GM21528 (cell line): Measurements from ENCODE around the gene ZNF423.

Source experiments
- ATAC-seq: cut with Tn5 transposase; IDR thresholded peaks from one replicate; pipeline ENCODE4 v1.9.1; 2021; ENCODE audit warnings: mild to moderate bottlenecking, moderate library complexity; ENCODE audit not compliant: unreplicated experiment, low FRiP score

Gene ZNF423

DNA sequence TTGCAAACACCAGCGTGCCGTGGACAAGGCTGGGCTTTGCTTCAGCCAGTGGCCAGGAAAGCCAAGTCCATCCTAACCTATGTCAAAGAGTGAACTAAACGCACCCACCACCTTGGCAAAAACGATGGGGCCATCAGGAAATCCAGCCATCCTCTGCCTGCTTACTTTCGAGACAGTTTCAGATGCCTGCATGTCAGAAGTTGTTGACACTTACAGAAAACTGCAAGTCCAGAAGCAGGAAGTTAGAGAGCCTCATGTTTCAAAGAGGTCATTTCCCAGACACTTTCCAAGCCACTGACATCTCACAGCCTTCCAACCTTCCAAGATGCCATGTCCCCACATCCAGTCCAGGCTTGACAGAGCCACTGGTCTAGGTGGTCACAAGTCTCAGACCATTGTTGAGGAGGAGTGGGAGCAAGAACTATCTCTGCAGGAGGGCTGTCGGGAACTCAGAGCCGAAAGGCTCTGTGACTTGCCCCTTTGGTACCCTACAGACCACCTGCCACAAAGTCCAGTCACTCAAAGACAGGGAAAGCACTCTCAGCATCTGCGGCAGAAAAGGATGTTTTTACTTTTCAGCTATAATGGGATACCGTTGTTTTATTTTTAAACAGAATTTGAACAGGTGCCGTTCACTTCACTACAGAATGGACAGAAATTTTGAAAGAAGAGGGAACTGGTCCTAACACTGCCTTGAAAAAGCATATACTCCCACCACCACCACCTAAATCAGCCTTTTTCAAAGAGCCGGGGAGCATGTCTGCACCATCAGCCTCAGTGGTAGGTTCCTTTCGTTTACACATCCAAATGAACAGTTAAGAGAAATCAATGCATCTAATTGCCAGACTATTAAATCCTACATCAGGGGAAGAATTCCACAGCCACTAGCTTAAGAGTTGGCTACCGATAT, 5.1 kb downstream of the ZNF423 start:
- ATAC-seq, result no peak

DNA sequence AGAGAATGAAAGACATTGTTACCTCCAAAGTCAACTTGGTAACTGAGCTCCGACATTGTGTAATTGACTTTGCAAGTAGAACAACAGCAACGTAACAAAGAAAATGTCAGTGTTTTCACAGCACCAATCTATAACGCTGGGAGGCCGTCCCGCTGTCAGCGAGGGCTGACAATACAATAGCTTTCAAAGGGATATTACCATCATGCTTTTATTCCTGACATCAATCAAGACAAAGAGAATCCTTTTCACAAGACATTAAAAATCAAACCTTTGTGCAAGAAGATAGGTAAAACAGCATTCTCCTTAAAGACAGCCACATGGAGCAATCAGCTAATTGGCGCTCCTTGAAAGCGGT, 6.2 kb downstream of the ZNF423 start:
- no peak for ATAC-seq

DNA sequence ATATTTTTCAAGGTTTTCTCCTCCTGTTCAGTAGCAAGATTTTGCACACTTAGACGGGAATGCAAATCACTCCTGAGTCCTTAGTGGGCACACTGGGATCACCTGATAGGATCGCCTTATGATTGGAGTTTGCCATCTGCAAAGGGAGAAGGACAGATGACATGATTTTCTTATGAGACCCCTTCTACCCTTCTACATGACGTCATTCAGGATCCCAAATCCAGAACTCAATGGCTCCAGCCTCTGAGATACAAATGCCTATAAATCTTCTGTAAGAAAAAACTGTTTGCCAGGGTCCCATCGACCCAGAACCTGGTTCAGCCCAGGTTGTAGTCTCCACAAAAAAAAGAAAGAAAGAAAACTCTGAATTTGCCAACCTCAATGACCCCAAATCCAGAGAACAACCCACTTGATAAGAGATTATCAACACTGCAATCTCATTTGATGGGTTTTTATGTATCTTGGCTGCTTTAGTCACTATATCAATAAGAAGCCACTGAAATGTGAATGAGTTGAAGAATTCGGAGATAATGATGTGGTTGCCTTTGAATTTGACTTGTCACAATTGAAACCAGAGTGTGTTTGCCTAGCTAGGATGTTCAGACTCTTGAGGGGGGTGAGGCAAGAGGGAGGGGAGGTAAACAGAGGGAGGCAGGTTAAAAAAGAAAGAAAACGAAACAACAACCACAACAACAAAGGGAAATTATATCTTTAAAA, 6.7 kb downstream of the ZNF423 start:
- ATAC-seq, result no peak

DNA sequence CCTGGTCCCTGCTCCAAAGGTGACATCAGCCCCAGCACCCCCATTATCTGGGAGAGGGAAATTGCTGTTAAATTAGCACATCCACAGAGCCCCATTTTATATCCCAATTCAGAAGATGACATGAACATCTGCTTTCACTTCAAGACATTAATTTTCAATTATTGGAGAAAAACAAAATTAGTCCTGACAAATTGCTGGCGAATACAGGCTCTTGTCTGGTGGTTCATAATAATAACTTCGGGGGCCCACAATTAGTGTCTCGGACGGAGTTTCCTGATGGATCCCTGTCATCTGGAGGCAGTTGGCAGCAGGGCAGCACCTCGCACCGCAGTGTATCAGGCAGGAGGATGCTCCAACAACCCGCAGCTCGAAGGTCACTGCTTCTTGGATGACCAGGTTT, 7.4 kb downstream of the ZNF423 start:
- no peak for ATAC-seq

DNA sequence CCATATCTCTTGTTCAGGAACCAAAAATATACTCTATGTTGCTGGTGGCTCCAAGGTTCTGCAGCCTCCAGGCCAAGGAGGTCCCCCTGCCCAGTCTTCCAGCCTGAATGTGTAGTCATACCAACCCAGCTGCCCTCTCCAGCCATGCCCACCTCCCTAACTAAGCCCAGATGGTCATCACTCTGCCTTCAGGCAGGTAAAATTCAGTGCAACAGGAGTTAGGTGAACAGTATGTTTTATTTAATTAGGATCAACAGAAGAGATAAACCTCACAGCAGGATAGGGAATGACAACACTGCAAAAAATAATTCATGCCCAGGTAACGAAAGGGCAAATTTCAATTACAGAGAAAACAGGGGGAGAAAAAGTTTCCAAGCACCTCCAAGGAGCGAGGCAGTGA, 9.1 kb downstream of the ZNF423 start:
- ATAC-seq, result no peak

DNA sequence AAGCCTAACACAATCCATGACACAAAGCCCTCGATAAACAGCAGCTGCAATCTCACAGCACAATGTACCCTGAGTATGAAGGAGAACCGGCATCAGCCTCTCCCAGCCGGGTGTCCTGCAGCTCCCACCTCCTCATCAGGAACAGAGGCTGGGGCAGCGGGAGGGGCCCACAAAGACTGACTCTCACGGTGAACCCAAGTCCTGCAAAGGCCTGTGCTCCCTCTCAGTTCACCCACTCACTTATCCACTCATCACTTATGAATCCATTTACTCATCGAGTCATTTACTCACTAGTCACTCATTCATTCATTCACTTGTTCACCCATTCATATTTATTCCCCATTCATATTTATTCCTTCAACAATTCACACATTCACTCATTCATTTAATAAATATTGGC, 11.6 kb downstream of the ZNF423 start:
- no peak for ATAC-seq

DNA sequence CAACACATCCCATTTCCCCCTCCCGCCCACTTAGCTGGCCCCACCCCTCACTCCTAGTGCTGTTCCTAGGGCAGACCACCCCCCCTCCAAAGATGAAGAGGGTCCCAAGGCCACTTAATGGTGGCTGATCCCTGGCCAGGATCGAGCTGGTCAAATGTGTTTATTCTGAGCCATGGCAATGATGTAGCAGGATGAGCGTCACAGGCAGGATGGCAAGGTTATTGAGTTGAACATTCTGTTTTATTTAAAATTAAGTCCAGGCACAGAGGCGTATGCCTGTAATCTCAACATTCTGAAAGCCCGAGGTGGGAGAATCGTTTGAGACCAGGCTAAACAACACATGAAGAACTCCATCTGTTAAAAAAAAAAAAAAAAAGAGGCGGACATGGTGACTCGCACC, 12.2 kb downstream of the ZNF423 start:
- no peak for ATAC-seq

DNA sequence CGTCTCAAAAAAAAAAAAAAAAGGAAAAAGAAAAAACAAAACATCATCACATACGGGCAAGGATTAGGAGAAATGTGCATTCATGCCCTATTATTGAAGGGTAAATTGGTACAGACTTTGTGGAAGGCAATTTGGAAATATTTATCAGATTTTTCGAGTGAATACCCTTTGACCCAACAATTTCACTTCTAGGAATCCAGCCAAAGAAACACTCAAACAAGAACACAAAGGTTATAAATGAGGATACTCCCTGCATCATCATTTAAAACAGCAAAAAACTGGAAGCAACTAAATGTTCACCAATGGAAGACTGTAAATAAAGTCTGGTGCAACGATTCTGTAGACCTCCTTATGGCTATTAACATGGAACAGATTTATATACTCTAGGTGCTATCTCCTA, 12.9 kb downstream of the ZNF423 start:
- ATAC-seq, result no peak

DNA sequence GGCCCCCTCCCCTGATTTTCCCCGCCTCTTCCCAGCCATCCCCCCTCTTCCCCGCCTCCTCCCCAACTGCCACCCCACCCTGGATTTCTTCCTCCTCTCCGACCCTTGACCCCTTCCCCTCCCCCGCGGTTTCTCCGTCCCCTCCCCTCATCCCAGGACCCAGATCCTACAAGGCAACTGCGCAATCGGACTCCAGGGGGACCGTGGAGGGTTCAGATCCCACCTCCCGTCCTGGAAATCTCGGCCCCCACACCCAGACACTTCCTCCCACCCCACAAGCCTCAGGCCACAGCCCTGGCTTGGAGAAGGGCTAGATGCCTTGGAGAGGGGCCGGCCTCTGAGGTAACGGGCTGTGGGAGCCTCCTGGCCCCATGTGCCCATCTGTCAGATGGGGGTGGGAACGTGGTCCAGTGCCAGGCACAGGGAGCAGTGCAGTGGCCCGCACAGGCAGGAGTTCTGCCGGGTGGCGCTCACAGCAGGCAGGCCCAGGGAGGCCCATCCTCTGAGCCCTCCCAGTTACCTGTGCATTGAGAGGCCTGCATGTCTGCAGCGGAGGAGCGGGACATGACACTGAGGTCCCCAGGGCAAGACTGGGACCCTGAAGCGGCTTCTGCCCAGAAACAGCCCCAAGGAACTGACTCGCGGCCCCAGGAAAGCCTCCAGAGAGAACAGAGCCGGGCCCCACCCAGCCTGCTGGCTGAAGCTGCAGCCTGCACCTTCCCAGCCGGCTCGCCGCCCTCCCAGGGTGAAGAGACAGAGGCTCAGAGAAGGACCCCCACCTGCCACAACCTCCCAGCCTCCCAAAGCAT, 16.7 kb downstream of the ZNF423 start:
- ATAC-seq, result no peak

DNA sequence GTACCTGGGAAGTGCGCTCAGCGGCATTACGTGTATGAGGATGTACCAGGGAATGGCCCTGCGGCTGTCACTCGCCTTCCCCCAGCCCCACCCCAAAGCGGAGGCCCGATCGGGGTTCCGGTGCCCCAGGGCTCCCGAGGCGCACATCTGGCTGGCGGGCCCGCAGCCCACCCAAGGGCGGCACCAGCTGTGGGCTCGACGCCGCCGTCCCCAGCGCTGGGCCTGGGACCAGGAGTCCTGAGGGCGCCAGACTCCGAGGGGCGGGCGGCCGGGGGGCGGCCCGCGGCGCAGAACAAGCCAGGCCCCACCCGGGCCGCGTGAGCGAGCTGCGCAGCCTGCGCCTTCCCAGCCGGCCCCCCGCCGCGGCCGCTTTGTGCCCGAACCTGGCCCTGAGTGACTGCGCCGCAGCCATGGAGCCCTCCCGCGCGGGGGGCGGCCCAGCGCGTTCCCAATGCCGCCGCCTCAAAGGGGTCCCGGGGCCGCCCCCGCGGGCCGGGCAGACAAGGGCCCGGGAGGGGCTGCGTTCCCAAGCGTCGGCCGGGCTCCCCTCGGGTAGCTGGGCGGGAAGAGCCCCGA, 17.4 kb downstream of the ZNF423 start:
- no peak for ATAC-seq

DNA sequence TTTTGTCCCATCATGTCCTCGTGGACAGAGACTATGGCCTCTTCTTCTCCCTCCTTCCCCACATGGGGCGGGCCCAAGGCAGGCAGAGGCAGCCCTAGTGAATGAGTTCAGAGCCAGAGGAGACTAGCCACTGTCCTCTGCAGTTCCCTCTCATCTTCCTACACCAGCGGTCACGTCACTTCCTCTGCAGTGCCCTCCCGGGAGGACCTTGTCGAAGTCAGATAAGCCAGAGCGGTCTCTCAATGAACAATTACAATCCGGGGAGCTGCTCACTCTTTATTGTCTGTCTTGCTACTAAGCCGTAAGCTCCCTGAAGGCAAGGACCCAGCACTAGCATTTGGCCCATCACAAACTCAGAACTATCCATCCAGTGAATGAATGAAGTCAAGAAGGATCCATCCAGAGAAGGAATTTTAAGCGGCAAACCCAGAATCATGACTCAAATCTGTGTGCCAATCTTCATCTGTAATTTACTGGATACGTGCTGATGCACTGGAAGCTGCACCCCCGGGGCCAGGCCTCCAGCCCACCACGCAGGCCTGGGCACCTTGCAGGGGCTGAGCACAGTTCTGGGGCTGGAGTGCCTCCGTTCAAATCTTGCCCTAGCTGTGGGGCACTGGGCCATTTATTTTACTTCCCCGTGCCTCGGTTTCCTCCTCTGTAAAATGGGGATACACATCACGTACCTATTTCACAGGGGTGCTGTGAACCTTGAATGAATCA, 18.1 kb downstream of the ZNF423 start:
- ATAC-seq, result no peak

DNA sequence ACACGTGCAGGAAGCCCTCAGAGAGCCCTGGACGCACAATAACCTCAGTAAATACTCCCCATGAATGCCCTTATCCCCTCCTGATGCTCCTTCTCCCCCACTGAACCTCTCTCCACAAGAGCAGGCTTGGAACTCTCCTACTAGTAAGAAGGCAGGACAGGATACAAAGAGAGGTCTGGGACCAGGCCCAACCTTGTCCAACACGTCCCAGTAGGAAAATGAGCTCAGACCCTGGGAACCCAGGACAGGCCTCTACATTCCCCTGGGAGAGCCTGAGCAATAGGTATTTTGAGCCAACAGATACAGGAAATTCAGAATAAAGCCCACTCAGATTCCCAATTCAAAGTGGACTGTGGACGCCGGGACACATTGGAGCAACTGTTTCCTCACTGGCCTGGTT, 19.2 kb downstream of the ZNF423 start:
- no peak for ATAC-seq

DNA sequence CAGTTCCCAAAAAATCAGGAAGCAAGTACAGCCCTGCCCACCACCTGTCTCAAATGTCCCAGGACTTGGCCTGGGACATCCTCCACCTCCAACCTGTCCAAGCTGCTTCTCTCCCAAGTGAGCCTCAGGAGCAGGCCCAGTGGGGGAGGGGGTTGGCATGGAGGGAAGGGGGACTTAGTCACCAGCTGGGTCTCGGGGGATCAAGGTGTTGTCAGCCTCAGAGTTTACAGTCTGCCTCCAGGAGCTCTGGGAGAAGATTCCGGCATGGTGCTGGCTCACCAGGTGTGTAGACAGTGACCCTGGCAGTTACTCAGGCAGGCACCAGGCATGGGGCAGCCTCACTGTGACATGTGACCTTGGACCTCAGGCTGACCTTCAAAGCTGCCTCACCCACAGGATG, 19.7 kb downstream of the ZNF423 start:
- no peak for ATAC-seq

DNA sequence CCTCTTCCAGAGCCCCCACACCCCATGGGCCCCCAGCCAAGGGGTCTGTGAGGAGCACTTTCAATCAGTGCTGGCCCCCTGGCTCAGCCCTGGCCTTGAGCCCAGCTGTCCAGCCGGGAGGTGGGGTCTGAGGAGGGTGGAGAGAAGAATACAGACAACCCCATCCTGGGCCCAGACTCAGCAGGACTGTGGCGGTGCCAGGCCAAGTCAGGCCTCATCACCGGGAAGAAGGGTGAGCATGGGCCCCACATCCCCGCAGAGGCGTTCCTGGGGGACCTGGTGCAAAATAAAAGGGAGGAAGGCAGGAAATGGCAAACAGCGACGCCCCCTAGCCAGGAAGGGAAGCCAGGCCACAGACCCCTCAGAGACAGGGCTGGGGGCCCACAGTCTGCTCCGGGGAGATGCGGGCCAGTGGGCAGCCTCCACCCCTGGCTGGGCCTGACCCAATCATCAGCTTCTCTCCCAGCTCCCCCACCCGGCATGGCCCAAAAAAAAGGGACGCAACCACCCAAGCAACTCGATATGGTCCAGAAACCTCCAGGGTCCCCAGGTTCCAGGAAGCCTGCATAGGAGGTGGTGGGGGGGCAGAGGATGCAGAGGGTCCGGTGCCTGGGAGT, 20.6 kb downstream of the ZNF423 start:
- ATAC-seq, result no peak

DNA sequence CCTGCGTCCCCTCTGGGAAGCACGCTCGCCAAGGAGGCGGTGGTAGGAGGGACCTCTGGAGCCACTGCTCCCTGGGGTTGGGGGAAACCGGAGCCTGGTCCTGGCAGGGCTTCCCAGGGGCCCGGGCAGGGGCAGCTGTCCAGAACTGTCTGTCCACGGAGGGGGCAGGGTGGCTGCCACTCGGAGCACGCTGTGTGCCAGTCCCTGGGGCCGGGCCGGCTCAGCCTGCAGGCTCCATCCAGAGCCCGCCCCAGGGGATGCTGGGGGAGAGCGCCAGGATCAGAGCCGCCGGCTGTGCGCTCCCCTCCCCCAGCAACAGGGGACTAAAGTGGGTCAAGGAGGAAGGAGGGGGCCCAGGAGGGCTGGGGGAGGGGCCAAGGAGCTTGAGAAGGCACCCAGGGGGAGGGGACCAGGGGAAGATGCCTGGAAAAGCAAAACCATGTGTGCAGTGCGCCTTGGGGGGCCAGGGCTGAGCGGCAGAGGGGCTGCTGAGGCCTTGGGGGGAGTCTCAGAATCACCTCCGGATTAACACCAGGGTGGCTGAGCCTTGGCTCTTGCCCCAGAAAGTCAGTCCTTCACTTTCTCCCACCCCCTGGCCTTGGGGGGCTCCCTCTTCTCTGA, 21.3 kb downstream of the ZNF423 start:
- ATAC-seq, result no peak

DNA sequence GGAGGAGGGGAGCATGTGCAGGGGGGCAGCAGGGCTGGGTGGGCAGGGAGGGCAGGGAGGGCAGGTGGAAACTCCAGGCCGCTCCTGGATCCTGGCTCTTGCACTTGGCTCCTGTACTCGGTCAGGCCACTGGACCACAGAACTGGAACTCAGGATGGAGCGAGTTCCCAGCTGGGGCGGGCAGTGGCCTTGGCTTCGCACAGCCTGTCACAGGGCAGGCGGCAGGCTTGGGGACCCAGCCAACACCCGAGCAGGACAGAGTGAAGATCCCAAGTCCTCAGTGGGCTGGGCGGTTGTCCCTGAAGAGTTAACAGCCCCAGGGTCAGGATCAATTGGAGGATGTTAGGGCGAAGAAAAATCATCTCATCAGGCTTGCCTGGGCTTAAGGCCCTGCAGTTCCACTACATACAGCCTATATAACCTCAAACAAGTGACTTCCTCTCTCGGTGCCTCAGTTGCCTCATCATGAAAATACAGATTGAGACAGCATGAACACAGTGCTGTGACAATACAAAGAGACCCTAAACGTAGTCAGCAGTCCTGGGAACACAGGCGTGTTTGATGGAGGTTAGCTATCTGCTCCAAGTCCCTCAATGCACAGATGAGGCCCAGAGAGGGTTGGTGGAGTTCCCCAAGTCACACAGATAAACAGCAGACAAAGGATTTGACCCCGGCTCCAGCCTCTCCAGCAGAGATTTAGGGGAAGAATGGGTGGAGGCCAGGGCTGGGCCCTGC, 21.9 kb downstream of the ZNF423 start:
- ATAC-seq, result no peak

DNA sequence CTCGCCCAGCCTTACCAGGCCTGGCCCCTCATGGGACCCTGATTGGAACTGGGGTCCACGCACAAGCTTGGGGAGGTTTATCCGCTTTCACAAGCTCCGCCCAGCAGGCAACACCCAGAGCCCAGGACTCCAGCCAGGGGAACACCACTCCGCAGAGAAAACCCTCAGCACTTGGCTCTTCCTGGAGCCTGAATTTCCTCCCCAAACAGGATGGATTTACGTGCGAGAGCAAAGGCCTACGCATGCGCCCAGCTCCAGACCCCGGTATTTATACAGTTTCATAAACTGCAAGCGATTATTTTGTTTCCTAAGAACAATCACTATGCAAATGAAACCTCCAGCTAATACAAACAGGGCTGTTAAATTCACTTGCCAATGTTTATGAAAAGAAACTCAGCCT, 22.8 kb downstream of the ZNF423 start:
- ATAC-seq, result no peak

DNA sequence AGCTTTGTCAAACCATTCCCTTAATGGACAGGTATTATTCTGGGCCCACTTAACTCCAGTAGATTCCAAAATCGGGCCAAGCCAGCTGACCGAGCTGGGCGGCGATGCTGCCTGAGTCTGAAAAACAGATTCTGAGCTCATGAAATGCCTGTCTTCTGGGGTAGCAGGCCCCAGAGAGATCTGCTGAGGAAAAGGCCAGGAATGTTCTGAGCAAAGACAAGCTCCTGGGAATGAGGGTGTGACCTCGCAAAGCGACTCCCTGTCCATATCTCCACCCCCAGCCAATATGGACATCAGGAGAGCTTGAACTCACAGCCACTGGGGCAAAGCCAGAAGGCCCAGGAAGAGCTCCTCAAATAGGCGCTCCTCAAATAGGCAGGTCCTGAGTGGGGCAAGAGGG, 23.7 kb downstream of the ZNF423 start:
- no peak for ATAC-seq

DNA sequence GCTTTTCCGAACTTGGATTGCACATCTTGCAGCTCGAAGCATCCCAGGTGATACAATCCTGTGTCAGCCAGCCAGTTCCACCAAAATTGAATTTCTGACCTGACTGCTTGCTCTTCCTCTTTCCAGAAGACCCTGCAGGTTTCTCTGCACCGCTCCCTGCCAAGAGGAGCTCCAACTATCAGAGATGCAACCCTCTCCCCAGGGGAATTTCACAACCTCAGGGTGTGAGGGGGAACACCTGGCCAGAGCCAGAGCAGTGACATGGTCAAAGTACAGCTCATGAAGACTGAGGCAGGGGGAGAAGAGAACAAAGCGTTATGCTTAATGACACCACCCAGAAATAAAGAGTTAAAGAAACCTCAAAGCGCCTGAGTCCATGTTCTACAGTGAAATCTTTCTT, 25.0 kb downstream of the ZNF423 start:
- no peak for ATAC-seq
